Esophagus muscularis mucosa (tissue), 4 donors: ENCODE measurements around the gene TTC39C. TPM values are rescaled to one million over a fixed set of nuclear protein-coding genes. Genes with fewer than 3 reads are reported as not detected.

Experiments
- DNase-seq: peaks from one replicate; pipeline ENCODE4 v3.0.0-alpha.2; 2017; ENCODE audit errors: extremely low spot score
- H3K27ac ChIP-seq, 4 donors: fragments of 200-600 bp; sonication (generic); replicated peaks in 1 of 4; 1 replicate in 3 of 4; 2 replicates in 1 of 4; pipeline ENCODE4 v1.5.1; 2016 to 2019; ENCODE audit warnings: mild to moderate bottlenecking in 1 of 4
- H3K27me3 ChIP-seq, 4 donors: fragments of 200-600 bp; sonication (generic); one replicate each; pipeline versions ENCODE4 v1.5.1 to v1.6.0; 2016 to 2019
- H3K36me3 ChIP-seq, 4 donors: fragments of 200-600 bp; sonication (generic); one replicate each; pipeline ENCODE4 v1.5.1; 2016 to 2019
- H3K4me1 ChIP-seq, 4 donors: fragments of 200-600 bp; sonication (generic); one replicate each; pipeline ENCODE4 v1.5.1; 2016 to 2019
- H3K4me3 ChIP-seq, 4 donors: fragments of 200-600 bp; sonication (generic); 1 replicate in 2 of 4; 2 replicates in 2 of 4; pipeline ENCODE4 v1.5.1; 2016 to 2019; ENCODE audit warnings: mild to moderate bottlenecking in 4 of 4, moderate library complexity in 1 of 4
- H3K9me3 ChIP-seq, 4 donors: fragments of 200-600 bp; sonication (generic); 1 replicate in 3 of 4; 2 replicates in 1 of 4; pipeline ENCODE4 v1.5.1; 2016 to 2019
- CTCF ChIP-seq, 3 experiments: fragments of 200-600 bp in 2 of 3; fragments of 450-650 bp in 1 of 3; sonication (generic) in 2 of 3; IDR thresholded peaks; one replicate each; pipeline ENCODE4 v1.5.1; 2017 to 2019; ENCODE audit warnings: antibody characterized with exemption in 3 of 3, mild to moderate bottlenecking in 2 of 3, moderate library complexity in 1 of 3
- EP300 ChIP-seq: sonication (generic); formaldehyde crosslinking; IDR thresholded peaks from one replicate; pipeline ENCODE4 v1.6.1; 2017; ENCODE audit warnings: antibody characterized with exemption
- POLR2A ChIP-seq: fragments of 450-650 bp; IDR thresholded peaks from one replicate; pipeline ENCODE4 v1.6.1; 2017; ENCODE audit warnings: antibody characterized with exemption, moderate library complexity, mild to moderate bottlenecking, low read depth
- POLR2AphosphoS5 ChIP-seq, 2 donors: sonication (generic); formaldehyde crosslinking; IDR thresholded peaks; one replicate each; pipeline ENCODE4 v1.6.1; 2017; ENCODE audit warnings: antibody characterized with exemption in 2 of 2
- WGBS: methylation state at CpG from one replicate; pipeline ENCODE4 v1.1.5; 2018; 5-methylcytosine and 5-hydroxymethylcytosine counted together
- intact Hi-C: fragments of 100-400 bp; cut with DNase I; formaldehyde crosslinking; loops from one replicate; pipeline ENCODE4 v1.15.1; 2023
- total RNA-seq, 4 donors: library from RNA; depleted of rRNA; stranded (reverse); fragments of >200 nt; gene quantifications; one replicate each; pipeline versions ENCODE4 v1.1.0 to v1.2.1, GENCODE V29; 2016

Gene TTC39C
- total RNA-seq, 4 donors from 2014 or later: 32.3 to 45.4 (median 34.8) TPM

GRCh38 chr18:23992941-23993280 lies 21.6 kb upstream of the TTC39C start:
- DNase-seq: no peak
- Histone ChIP-seq H3K27me3 (no peaks in the 10 kb centered on the region), H3K27ac (peak overlapping the region; percentile 29 to 76 (median 58)), H3K36me3 (no peaks in the 10 kb centered on the region), H3K4me3 (no peak overlapping the region), H3K9me3 (no peaks in the 10 kb centered on the region), H3K4me1 (peaks cover 9 to 34% (median 29%) of the 10 kb centered on the region in 4 donors)
- TF ChIP-seq POLR2AphosphoS5 (IDR thresholded peaks at IDR 0.05) (no peak), EP300 (no peak), CTCF (IDR thresholded peaks at IDR 0.05) (no peak), POLR2A (no peak)
- intact Hi-C loops: no loop called here
- WGBS: 77% methylated on average over 2 of the region's 2 CpGs

- 26% methylated on average over 8 of the region's 9 CpGs for WGBS
- Histone ChIP-seq H3K4me3 (peak overlapping the region in 1 of 4 donors; percentile 29), H3K4me1 (peaks cover 9 to 45% (median 31%) of the 10 kb centered on the region in 4 donors), H3K27ac (peak overlapping the region; percentile 61 to 76 (median 65)), H3K27me3 (no peaks in the 10 kb centered on the region), H3K9me3 (no peaks in the 10 kb centered on the region), H3K36me3 (no peaks in the 10 kb centered on the region)
- intact Hi-C loops: no loop called here
- TF ChIP-seq EP300 (no peak), CTCF (IDR thresholded peaks at IDR 0.05) (no peak), POLR2AphosphoS5 (IDR thresholded peaks at IDR 0.05) (peak; percentile 62 to 79), POLR2A (no peak)
- no peak for DNase-seq
Observed at GRCh38 chr18:23994361-23994902, 20.1 kb upstream of the TTC39C start.

- no peaks in the 10 kb centered on the region for H3K9me3 ChIP-seq
- H3K4me3 ChIP-seq: no peak overlapping the region
- no peaks in the 10 kb centered on the region for H3K27me3 ChIP-seq
- peaks cover 9 to 45% (median 31%) of the 10 kb centered on the region in 4 donors for H3K4me1 ChIP-seq
- no peaks in the 10 kb centered on the region for H3K36me3 ChIP-seq
- no peak for DNase-seq
- intact Hi-C loops: no loop called here
- no peak for TF ChIP-seq EP300
- no peak for TF ChIP-seq POLR2AphosphoS5 (IDR thresholded peaks at IDR 0.05)
- no peak for TF ChIP-seq CTCF (IDR thresholded peaks at IDR 0.05)
- no peak for TF ChIP-seq POLR2A
- H3K27ac ChIP-seq: peak overlapping the region; percentile 61 to 76 (median 65)
- 97% methylated on average over 13 of the region's 13 CpGs for WGBS
Observed at GRCh38 chr18:23995180-23995579, 19.4 kb upstream of the TTC39C start.

GRCh38 chr18:23998018-23998417 lies 16.5 kb upstream of the TTC39C start:
- peak overlapping the region in 1 of 4 donors; percentile 5 for H3K27ac ChIP-seq
- WGBS: 82% methylated on average over 2 of the region's 2 CpGs
- no peak for TF ChIP-seq POLR2AphosphoS5 (IDR thresholded peaks at IDR 0.05)
- no peak for TF ChIP-seq EP300
- no peak for TF ChIP-seq CTCF (IDR thresholded peaks at IDR 0.05)
- TF ChIP-seq POLR2A: no peak
- no peaks in the 10 kb centered on the region for H3K27me3 ChIP-seq
- H3K36me3 ChIP-seq: no peaks in the 10 kb centered on the region
- H3K4me1 ChIP-seq: peaks cover 9 to 33% (median 19%) of the 10 kb centered on the region in 4 donors
- no peak overlapping the region for H3K4me3 ChIP-seq
- no peak for DNase-seq
- no peaks in the 10 kb centered on the region for H3K9me3 ChIP-seq
- intact Hi-C loops: no loop called here

- intact Hi-C loops: no loop called here
- peaks cover 9 to 28% (median 16%) of the 10 kb centered on the region in 4 donors for H3K4me1 ChIP-seq
- no peaks in the 10 kb centered on the region for H3K36me3 ChIP-seq
- H3K27ac ChIP-seq: peak overlapping the region in 1 of 4 donors; percentile 12
- 42% methylated on average over 4 of the region's 4 CpGs for WGBS
- DNase-seq: no peak
- H3K27me3 ChIP-seq: no peaks in the 10 kb centered on the region
- no peaks in the 10 kb centered on the region for H3K9me3 ChIP-seq
- H3K4me3 ChIP-seq: no peak overlapping the region
- no peak for TF ChIP-seq POLR2AphosphoS5 (IDR thresholded peaks at IDR 0.05)
- TF ChIP-seq POLR2A: no peak
- no peak for TF ChIP-seq EP300
- no peak for TF ChIP-seq CTCF (IDR thresholded peaks at IDR 0.05)
Observed at GRCh38 chr18:23998820-23999219, 15.7 kb upstream of the TTC39C start.
